Pancreas (tissue), 10 donors: ENCODE results near the gene CHMP4B. TPM values are rescaled to one million over a fixed set of nuclear protein-coding genes. Genes with fewer than 3 reads are reported as not detected.
A peak's percentile ranks its signal among the peaks of the same experiment; 100 is the strongest.

ENCODE experiments used
- ATAC-seq, 4 donors: fragments of 200-7000 bp; cut with Tn5 transposase; one replicate each; pipeline versions ENCODE4 v1.8.0 to v1.9.1; 2020; ENCODE audit warnings: mild to moderate bottlenecking in 4 of 4, moderate library complexity in 4 of 4
- DNase-seq, 6 donors: peaks; one replicate each; pipeline ENCODE4 v3.0.0-alpha.2; 2020
- FAIRE-seq: peaks from 2 replicates; lab custom pipeline; 2012; peaks lifted over from hg19 to GRCh38; lab: Jason Lieb, UNC
- H3K27ac ChIP-seq, 4 donors: fragments of 200-600 bp; sonication (generic); 1 replicate in 3 of 4; 2 replicates in 1 of 4; pipeline versions ENCODE4 v1.5.0 to v1.8.0; 2020
- H3K27me3 ChIP-seq, 4 donors: fragments of 200-600 bp; one replicate each; pipeline ENCODE4 v1.8.0; 2021
- H3K36me3 ChIP-seq, 3 donors: fragments of 200-600 bp; sonication (generic) in 1 of 3; one replicate each; pipeline versions ENCODE4 v1.5.0 to v1.8.0; 2020 to 2021
- H3K4me1 ChIP-seq, 3 donors: fragments of 200-600 bp; one replicate each; pipeline ENCODE4 v1.8.0; 2021
- H3K4me3 ChIP-seq, 4 donors: fragments of 200-600 bp; sonication (generic) in 2 of 4; one replicate each; pipeline versions ENCODE4 v1.5.0 to v1.8.0; 2020 to 2021
- H3K9me3 ChIP-seq, 4 donors: fragments of 200-600 bp; one replicate each; pipeline ENCODE4 v1.8.0; 2021
- CTCF ChIP-seq, 4 donors: fragments of 200-600 bp; sonication (generic) in 3 of 4; IDR thresholded peaks; one replicate each; pipeline versions ENCODE4 v1.5.0 to v1.8.0; 2021; ENCODE audit warnings: antibody characterized with exemption in 4 of 4
- WGBS, 2 donors: extraction: QIAGEN DNeasy Blood & Tissue Kit; methylation state at CpG; one replicate each; pipeline ENCODE4 v1.1.7; 2013; 5-methylcytosine and 5-hydroxymethylcytosine counted together
- intact Hi-C, 3 donors: fragments of 100-400 bp; cut with DNase I; formaldehyde crosslinking; loops; one replicate each; pipeline versions ENCODE4 v1.11.1 to v1.14.2; 2022
- polyA plus RNA-seq, 2 donors: library from polyadenylated mRNA; stranded (reverse); fragments of 200-250 nt; gene quantifications; one replicate each; pipeline ENCODE4 v1.2.3, GENCODE V29; 2013
- total RNA-seq, 6 donors: library from RNA; stranded (reverse); fragmentation: NEBNext Ultra II Directional in 4 of 6; extraction: Animal tissue kit (Norgen Biotek cat#: 25700) in 4 of 6; gene quantifications; one replicate each; pipeline versions ENCODE4 v1.2.1 to v1.2.4, GENCODE V29; 2021 to 2023
- donor health status: healthy with polysubstance abuse.
- donor health status: DM: no; HTN: no; CAD: no; lungs with moderate emphysema.
- donor health status: DM: no; HTN: no; CAD: no.
- donor health status: control.
- donor health status: control.
- donor health status: Bipolar disorder and iron deficiency.
- donor health status: DM: yes; HTN: yes; CAD: no.
- donor health status: DM: no; HTN: no; CAD: no.
- donor health status: DM: no; HTN: no; CAD: no.
- donor health status: DM: yes; HTN: yes; CAD: no.

CHMP4B gene
- total and polyA plus RNA-seq, 8 donors = 28.4 to 66.3 (median 42.6) TPM

DNA sequence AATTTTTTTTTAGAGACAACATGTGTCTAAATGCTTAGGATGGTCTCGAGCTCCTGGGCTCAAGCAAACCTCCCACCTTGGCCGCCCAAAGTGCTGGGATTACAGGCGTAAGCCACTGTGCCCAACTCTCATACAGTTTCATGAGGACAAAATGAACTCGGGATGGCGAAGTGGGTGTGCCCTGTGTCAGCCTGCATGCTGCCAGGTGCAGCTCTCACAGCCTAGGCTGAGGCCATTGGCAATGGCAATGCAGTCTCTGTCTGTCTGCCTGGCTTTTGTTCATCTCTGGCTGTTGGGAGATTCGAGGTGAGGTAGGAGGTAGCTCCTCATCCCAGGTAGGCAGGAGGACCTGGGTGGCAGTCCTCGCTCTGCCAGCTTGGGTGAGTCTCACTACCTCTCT, 88.0 kb downstream of the CHMP4B start:
- FAIRE-seq (no peak), ATAC-seq (no peak), DNase-seq (no peak)
- Histone ChIP-seq H3K36me3 (no peaks in the 10 kb centered on the region), H3K27me3 (no peaks in the 10 kb centered on the region), H3K27ac (no peak overlapping the region), H3K4me1 (no peaks in the 10 kb centered on the region), H3K4me3 (no peak overlapping the region), H3K9me3 (no peaks in the 10 kb centered on the region)
- 82 to 83% methylated on average over 7 of the region's 7 CpGs for WGBS, 2 donors
- no peak for TF ChIP-seq CTCF (IDR thresholded peaks at IDR 0.05)
- intact Hi-C loops = no loop called here

DNA sequence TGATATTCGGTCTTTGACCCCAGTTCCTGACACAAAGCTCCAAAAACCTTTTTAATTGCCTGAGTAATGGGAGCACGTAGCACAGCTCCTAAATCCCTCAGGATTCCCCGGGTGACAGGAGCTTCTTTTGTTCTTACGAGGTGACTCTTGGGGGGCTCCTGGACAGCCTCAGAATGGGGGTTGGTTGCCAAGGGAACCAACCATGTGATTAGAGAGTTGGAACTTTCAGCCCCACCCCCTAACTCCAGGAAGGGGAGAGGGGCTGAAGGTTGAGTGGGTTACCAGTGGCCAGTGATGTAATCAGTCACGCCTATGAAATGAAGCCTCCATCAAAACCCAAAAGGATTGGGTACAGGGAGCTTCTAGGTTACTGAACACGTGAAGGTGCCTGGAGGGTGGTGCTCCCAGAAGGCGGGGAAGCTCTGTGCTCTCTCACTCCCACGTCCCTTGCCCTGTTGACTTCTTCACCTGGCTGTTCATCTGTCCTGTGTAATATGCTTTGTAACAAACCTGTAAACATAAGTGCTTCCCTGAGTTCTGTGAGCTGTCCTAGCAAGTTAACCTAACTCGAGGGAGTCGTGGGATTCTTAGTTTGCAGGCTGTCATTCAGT, 89.5 kb downstream of the CHMP4B start:
- intact Hi-C loops = no loop called here
- Histone ChIP-seq H3K27me3 (no peaks in the 10 kb centered on the region), H3K4me3 (no peak overlapping the region), H3K27ac (no peak overlapping the region), H3K4me1 (no peaks in the 10 kb centered on the region), H3K36me3 (no peaks in the 10 kb centered on the region), H3K9me3 (no peaks in the 10 kb centered on the region)
- no peak for DNase-seq
- no peak for TF ChIP-seq CTCF (IDR thresholded peaks at IDR 0.05)
- FAIRE-seq = no peak
- 57 to 60% methylated on average over 10 of the region's 10 CpGs for WGBS, 2 donors
- ATAC-seq = peak in 3 of 4 donors; percentile 18 to 35 (median 29)

GRCh38 chr20:33901132-33901523, 90.0 kb downstream of the CHMP4B start:
- DNase-seq (peak in 2 of 6 donors; percentile 16 to 33), ATAC-seq (peak in 3 of 4 donors; percentile 63 to 86 (median 69)), FAIRE-seq (no peak)
- no peak for TF ChIP-seq CTCF (IDR thresholded peaks at IDR 0.05)
- 34 to 40% methylated on average over 4 of the region's 4 CpGs for WGBS, 2 donors
- Histone ChIP-seq H3K27me3 (no peaks in the 10 kb centered on the region), H3K4me3 (no peak overlapping the region), H3K27ac (no peak overlapping the region), H3K9me3 (no peaks in the 10 kb centered on the region), H3K4me1 (no peaks in the 10 kb centered on the region), H3K36me3 (no peaks in the 10 kb centered on the region)
- intact Hi-C loops = no loop called here

GRCh38 chr20:33902011-33902410, 90.9 kb downstream of the CHMP4B start:
- ATAC-seq = no peak
- no peak for FAIRE-seq
- no peak for TF ChIP-seq CTCF (IDR thresholded peaks at IDR 0.05)
- intact Hi-C loops = no loop called here
- Histone ChIP-seq H3K27me3 (no peaks in the 10 kb centered on the region), H3K9me3 (no peaks in the 10 kb centered on the region), H3K27ac (no peak overlapping the region), H3K36me3 (no peaks in the 10 kb centered on the region), H3K4me3 (no peak overlapping the region), H3K4me1 (no peaks in the 10 kb centered on the region)
- no peak for DNase-seq
- 93 to 95% methylated on average over 3 of the region's 3 CpGs for WGBS, 2 donors

Other genes with a start within 250 kb of the CHMP4B start
- under 1 TPM in 4 of 6 donors, not detected in 2; 0.09 to 0.14 (median 0.11) TPM for gene C20orf144, start 149.0 kb upstream of the CHMP4B start, total RNA-seq
- gene C20orf144, start 149.0 kb upstream of the CHMP4B start, polyA plus RNA-seq = under 1 TPM; 0.12 to 0.15 TPM
- gene ACTL10, start 144.4 kb upstream of the CHMP4B start, total RNA-seq = 1 to 10 TPM; 2.1 to 3.5 (median 2.7) TPM
- 1 to 10 TPM; 1.6 to 2.2 TPM for gene ACTL10, start 144.4 kb upstream of the CHMP4B start, polyA plus RNA-seq
- gene NECAB3, start 136.9 kb upstream of the CHMP4B start, total RNA-seq = 10 to 100 TPM; 15.8 to 22.4 (median 18.8) TPM
- 10 to 100 TPM; 29.4 to 40.0 TPM for gene NECAB3, start 136.9 kb upstream of the CHMP4B start, polyA plus RNA-seq
- gene E2F1, start 125.0 kb upstream of the CHMP4B start, total RNA-seq = under 1 TPM; 0.23 to 0.92 (median 0.56) TPM
- under 1 TPM; 0.54 to 0.91 TPM for gene E2F1, start 125.0 kb upstream of the CHMP4B start, polyA plus RNA-seq
- gene PXMP4, start 91.0 kb upstream of the CHMP4B start, total RNA-seq = 1 to 10 TPM; 4.5 to 8.2 (median 5.7) TPM
- 1 to 10 TPM; 2.1 to 3.5 TPM for gene PXMP4, start 91.0 kb upstream of the CHMP4B start, polyA plus RNA-seq
- 1 to 10 TPM; 1.1 to 2.9 (median 1.4) TPM for gene ZNF341, start 79.4 kb upstream of the CHMP4B start, total RNA-seq
- gene ZNF341, start 79.4 kb upstream of the CHMP4B start, polyA plus RNA-seq = 1 to 10 TPM; 4.2 to 5.7 TPM
- gene RALY, start 182.6 kb downstream of the CHMP4B start, total RNA-seq = 10 to 100 TPM; 30.0 to 58.5 (median 40.5) TPM
- gene RALY, start 182.6 kb downstream of the CHMP4B start, polyA plus RNA-seq = 10 to 100 TPM; 57.9 to 60.4 TPM